ENCODE data around the gene TOP1.
A peak's percentile ranks its signal among the peaks of the same experiment; 100 is the strongest.

DNA sequence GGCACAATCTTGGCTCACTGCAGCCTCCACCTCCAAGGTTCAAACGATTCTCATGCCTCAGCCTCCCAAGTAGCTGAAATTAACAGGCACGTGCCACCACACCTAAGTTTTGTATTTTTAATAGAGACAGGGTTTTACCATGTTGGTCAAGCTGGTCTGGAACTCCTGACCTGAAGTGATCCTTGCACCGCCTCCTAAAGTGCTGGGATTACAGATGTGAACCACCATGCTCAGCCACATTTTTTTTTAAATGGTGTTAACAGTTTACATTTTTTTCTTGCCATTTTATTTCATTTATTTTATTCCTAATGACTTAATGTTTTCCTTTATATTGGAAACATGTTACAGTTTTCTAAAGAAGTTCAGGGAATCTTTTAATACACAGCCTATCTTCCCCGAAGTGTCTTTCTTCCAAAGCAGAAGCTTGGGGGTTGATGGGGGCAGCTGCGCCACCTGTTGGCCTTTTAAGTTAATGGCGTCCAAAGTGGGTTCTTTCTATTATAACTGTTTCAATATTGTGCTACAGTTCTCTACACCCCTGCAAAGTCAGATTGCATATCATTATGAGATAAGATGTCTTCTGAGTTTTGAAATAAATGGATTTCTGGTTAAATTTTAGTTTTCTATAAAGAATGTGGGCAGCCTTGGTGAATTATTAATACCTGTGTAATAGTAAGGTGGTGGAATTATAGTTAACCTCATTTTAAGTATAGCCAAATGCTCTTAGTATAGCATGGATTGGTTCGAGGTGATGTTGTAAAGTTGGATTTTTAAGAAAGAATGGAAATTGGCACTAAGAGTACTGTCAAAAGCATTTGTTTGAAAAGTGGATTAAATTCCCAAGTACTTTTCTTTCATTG lies 66.7 kb downstream of the TOP1 start:
- TF ChIP-seq, protein P1, sequence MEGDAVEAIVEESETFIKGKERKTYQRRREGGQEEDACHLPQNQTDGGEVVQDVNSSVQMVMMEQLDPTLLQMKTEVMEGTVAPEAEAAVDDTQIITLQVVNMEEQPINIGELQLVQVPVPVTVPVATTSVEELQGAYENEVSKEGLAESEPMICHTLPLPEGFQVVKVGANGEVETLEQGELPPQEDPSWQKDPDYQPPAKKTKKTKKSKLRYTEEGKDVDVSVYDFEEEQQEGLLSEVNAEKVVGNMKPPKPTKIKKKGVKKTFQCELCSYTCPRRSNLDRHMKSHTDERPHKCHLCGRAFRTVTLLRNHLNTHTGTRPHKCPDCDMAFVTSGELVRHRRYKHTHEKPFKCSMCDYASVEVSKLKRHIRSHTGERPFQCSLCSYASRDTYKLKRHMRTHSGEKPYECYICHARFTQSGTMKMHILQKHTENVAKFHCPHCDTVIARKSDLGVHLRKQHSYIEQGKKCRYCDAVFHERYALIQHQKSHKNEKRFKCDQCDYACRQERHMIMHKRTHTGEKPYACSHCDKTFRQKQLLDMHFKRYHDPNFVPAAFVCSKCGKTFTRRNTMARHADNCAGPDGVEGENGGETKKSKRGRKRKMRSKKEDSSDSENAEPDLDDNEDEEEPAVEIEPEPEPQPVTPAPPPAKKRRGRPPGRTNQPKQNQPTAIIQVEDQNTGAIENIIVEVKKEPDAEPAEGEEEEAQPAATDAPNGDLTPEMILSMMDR (IDR thresholded peaks at IDR 0.05), result peak; percentile 66 to 84 (median 76)
- TF ChIP-seq POLR2A (IDR thresholded peaks at IDR 0.05), result no peak

All from vagina (tissue), 2 donors.